Duodenal mucosa (tissue), 2 donors: ENCODE measurements around the gene CEP72.

Experiments used
- H3K27ac ChIP-seq: one replicate; pipeline ENCODE4 v1.7.0; 2013; ENCODE audit warnings: low read depth, low read length
- H3K27me3 ChIP-seq, 2 donors: one replicate each; pipeline ENCODE4 v1.7.0; 2013; ENCODE audit warnings: low read length in 2 of 2, control low read depth in 1 of 2; ENCODE audit not compliant: insufficient read depth in 2 of 2, control insufficient read depth in 1 of 2
- H3K36me3 ChIP-seq, 2 donors: one replicate each; pipeline ENCODE4 v1.7.0; 2013; ENCODE audit warnings: low read length in 2 of 2, control low read depth in 1 of 2; ENCODE audit not compliant: insufficient read depth in 2 of 2, control insufficient read depth in 1 of 2
- H3K4me1 ChIP-seq, 2 donors: one replicate each; pipeline ENCODE4 v1.7.0; 2013; ENCODE audit warnings: low read length in 2 of 2, control low read depth in 1 of 2; ENCODE audit not compliant: insufficient read depth in 2 of 2, control insufficient read depth in 1 of 2
- H3K4me3 ChIP-seq, 2 donors: one replicate each; pipeline ENCODE4 v1.7.0; 2013; ENCODE audit warnings: low read length in 2 of 2, low read depth in 1 of 2
- H3K9ac ChIP-seq, 2 donors: one replicate each; pipeline ENCODE4 v1.7.0; 2013; ENCODE audit warnings: low read length in 2 of 2, low read depth in 1 of 2
- H3K9me3 ChIP-seq, 2 donors: one replicate each; pipeline ENCODE4 v1.7.0; 2013; ENCODE audit warnings: low read length in 2 of 2, control low read depth in 1 of 2; ENCODE audit not compliant: control insufficient read depth in 1 of 2

The CEP72 gene, protein sequence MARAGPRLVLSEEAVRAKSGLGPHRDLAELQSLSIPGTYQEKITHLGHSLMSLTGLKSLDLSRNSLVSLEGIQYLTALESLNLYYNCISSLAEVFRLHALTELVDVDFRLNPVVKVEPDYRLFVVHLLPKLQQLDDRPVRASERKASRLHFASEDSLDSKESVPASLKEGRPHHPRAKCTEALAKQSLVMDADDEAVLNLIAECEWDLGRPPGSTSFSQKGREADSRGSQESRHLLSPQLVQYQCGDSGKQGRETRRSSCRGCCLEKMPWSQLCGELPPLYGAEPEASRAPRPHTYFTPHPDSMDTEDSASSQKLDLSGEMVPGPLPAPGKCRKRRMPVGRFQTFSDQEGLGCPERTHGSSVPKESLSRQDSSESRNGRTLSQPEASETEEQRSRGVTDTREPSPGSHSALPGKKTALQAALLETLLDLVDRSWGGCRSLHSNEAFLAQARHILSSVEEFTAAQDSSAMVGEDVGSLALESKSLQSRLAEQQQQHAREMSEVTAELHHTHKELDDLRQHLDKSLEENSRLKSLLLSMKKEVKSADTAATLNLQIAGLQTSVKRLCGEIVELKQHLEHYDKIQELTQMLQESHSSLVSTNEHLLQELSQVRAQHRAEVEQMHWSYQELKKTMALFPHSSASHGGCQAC

DNA sequence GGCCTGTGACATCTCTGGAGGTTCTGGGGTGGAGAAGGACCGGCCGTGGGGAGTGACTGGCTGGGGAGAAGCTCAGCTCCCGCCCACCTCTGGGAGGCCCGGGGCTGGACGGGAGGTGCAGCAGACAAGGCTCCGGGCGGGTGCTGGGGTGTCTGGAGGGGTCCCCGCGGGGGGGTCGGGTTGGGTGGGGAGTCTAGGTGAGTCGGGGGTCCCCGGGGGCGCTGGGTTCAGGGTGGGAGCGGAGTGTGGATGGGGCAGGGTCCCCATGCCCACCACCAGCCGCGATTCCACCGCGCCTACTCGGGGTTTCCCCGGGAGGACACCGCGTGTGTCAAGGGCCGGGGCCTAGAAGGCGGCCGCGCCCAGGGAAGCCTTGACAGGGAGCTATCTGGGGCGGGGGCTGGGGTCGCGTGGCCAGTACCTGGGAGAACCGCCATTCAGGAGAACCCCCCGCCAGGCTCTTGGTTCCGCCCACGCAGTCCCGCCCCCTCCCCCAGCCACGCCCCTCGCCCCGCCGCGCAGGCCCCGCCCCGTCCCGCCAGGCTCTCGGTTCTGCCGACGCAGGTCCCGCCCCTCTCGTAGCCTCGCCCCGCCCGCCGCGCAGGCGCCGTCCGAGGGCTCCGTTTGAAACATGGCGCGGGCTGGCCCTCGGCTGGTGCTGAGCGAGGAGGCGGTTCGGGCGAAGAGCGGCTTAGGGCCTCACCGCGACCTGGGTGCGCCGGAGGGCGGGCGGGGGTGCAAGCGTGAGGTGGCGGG is at the start of gene CEP72:
TSS of gene CEP72 (plus strand) at position 610 of the 756 bp plus-strand sequence. CDS start at position 632, 22 bp downstream.
- peak within 1 kb of the TSS; percentile 70 to 86 for H3K4me3 ChIP-seq
- no peaks in the 10 kb centered on the region for H3K9me3 ChIP-seq
- H3K4me1 ChIP-seq = peaks cover 18 to 24% of the 10 kb centered on the region in 2 donors
- H3K27me3 ChIP-seq = peaks cover 0 to 5% of the 10 kb centered on the region in 2 donors
- H3K9ac ChIP-seq = peak within 1 kb of the TSS; percentile 49 to 64
- peak within 1 kb of the TSS; percentile 18 for H3K27ac ChIP-seq
- no peaks in the 10 kb centered on the region for H3K36me3 ChIP-seq

DNA sequence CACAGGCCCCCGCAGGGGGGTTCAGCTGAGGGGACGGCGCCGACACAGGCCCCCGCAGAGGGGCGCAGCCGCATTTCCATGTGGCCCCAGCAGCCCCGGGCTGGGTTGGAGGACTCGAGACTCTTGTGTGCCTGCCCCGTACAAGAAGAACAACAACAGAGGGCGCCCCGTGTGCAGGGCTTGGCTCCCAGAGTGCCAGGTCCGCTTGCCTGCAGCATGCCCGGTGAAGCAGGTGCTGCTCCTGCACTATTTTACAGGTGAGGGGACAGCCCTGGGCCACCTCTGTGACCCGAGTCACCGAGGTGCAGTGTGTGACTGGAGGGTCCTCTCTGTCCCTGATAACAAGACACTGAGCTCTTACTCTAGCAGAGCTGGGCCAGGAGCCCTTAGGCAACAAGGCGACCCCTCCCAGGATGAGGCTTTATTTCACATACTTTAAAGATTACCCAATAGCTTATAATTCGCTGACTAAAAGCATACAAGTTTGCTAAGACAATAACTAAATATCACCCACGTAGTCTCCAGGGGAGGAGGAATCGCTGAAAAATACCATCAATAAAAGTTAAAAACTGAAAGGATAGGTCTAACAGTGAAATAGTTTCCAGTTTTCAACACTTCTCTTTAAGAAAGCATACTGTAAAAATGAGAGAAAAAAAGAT is 46.2 kb upstream of the CEP72 start:
- Histone ChIP-seq H3K27me3 (peaks cover 0 to 7% of the 10 kb centered on the region in 2 donors), H3K27ac (no peak overlapping the region), H3K4me1 (no peaks in the 10 kb centered on the region), H3K9me3 (no peaks in the 10 kb centered on the region), H3K36me3 (no peaks in the 10 kb centered on the region), H3K4me3 (no peak overlapping the region), H3K9ac (no peak overlapping the region)

DNA sequence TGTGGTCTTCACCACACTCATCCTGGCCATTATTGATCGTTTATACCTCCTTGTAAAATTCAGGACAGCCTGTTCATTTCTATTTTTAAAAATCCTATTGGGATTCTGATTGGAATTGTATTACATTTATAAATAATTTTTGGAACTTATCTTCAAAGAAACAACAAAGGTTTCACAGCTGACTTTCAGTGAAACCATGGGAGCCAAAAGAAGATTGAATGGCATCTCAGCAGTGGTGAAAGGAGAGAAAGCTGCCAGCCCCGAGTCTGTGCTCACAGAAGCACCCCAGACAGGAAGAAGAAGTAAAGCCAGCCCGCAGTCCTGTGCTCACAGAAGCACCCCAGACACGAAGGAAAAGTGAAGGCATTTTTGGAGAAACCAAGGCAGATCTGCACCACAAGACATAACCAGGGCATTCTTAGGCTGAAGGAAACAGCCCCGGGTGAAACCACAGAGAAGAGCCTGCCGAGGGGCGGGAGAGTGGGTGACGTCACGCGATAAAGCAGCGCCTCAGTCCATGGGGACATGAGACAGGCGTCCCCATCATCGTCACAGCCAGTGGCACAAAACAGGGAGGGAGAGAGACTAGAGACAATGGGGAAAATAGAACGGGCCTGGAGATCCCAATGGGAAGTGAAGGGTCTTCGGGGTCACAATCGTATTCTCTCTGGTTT is 45.4 kb upstream of the CEP72 start:
- H3K27me3 ChIP-seq = peaks cover 0 to 7% of the 10 kb centered on the region in 2 donors
- H3K27ac ChIP-seq = no peak overlapping the region
- H3K4me1 ChIP-seq = no peaks in the 10 kb centered on the region
- H3K4me3 ChIP-seq = no peak overlapping the region
- H3K9me3 ChIP-seq = no peaks in the 10 kb centered on the region
- no peak overlapping the region for H3K9ac ChIP-seq
- no peaks in the 10 kb centered on the region for H3K36me3 ChIP-seq

DNA sequence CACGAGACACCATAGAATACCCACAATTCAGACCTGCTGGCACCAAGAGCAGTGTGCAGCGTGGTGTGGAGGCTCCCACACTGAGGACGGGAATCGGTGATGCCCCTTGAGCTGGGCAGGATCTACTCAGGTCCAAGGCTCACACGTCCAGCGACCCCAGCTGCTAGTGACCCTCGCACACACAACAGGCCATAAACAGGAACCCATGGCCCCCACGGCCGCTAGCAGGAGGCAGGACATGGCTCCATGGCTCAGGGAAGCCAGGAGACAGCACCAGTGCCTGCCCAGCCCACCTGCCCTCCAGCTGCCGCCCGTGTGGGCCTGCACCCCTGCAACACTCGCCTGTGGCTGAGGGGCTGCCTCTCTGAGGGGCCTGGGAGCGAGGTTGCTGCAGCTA is 44.5 kb upstream of the CEP72 start:
- H3K9ac ChIP-seq = no peak overlapping the region
- H3K9me3 ChIP-seq = no peaks in the 10 kb centered on the region
- no peak overlapping the region for H3K27ac ChIP-seq
- no peak overlapping the region for H3K4me3 ChIP-seq
- H3K4me1 ChIP-seq = no peaks in the 10 kb centered on the region
- H3K36me3 ChIP-seq = no peaks in the 10 kb centered on the region
- peaks cover 0 to 7% of the 10 kb centered on the region in 2 donors for H3K27me3 ChIP-seq

DNA sequence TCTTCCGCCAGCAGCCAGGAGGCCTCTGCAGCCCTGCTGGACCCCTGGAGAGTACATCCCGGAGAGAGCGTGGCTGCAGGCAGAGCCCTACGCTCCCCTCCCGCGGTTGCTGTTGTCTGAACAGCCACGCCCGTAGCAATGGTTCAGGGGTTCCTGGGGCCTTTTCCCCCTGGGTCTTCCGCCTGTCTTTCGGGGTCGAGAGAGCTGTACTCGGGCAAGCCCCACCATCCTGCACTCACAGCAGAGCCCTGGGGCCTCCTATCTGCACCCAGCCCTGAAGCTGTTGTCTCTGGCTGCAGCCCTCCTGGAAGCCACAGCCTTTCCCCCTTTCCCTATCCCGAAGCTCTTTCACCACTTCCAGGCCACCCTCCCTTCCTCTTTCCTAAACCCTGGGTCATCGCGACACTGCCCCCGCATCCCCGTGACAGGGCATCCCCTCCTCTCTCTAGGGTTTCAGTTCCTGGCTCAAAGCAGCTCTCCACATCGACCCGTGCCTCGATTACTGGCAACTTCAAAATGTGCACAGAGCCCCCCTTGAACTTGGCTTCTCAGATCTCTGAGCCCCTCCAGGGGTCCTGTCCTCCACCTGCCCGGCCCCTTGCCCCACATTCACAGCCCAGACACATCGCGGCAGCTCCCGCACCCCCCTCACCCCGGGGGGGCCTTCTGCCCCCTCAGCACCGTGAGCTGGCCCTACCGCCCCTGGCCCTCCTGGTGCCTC is 43.9 kb upstream of the CEP72 start:
- H3K9me3 ChIP-seq = no peaks in the 10 kb centered on the region
- H3K27me3 ChIP-seq = peaks cover 0 to 7% of the 10 kb centered on the region in 2 donors
- no peaks in the 10 kb centered on the region for H3K36me3 ChIP-seq
- no peak overlapping the region for H3K9ac ChIP-seq
- H3K4me1 ChIP-seq = no peaks in the 10 kb centered on the region
- no peak overlapping the region for H3K27ac ChIP-seq
- H3K4me3 ChIP-seq = no peak overlapping the region

DNA sequence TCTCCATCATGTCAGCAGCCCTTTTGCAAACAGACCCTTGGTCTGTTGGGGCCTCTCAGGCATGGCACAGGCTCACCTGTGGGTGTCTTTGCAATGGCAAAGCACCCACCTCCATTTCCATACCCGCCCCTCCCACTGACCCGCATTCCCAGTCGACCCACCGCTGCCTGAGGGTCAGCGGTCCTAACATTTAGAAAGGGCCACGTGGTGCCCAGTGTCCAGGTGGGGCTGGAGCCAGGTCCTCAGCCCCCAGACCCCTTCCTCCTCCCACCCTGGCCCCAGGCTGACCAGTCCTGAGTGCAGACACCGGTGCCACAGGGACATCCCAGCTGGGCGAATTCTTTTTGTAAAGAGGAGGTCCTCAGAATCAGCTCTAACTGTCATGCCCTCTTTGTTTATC is 43.3 kb upstream of the CEP72 start:
- Histone ChIP-seq H3K9me3 (no peaks in the 10 kb centered on the region), H3K4me3 (no peak overlapping the region), H3K9ac (no peak overlapping the region), H3K27me3 (peaks cover 0 to 7% of the 10 kb centered on the region in 2 donors), H3K36me3 (no peaks in the 10 kb centered on the region), H3K27ac (no peak overlapping the region), H3K4me1 (no peaks in the 10 kb centered on the region)

DNA sequence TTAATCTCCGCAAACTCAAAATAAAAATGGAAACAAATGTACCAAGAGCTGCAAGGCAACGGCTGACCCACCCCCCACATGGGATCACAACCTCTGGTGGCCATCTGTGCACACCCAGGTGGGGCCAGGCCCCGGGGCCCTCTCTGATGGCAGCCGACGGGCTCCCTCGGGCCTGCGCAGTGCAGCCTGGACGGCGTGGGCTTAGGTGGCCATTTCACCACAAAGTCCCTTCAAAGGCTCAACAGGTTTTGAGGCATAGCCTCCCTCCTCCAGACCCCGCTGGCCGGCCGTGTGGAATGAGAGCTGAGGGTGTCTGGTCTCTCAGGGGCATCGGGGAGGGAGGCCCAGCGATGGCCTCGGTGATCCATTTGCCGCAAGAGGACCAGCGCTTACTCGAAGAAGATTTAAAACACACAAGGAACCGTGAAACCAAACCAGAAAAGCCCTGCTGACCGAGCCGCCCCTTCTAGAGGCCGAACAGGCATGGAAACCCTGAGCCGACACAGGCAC is 42.7 kb upstream of the CEP72 start:
- H3K4me1 ChIP-seq = no peaks in the 10 kb centered on the region
- H3K36me3 ChIP-seq = no peaks in the 10 kb centered on the region
- H3K9me3 ChIP-seq = no peaks in the 10 kb centered on the region
- peaks cover 0 to 7% of the 10 kb centered on the region in 2 donors for H3K27me3 ChIP-seq
- H3K27ac ChIP-seq = no peak overlapping the region
- H3K9ac ChIP-seq = no peak overlapping the region
- H3K4me3 ChIP-seq = no peak overlapping the region

DNA sequence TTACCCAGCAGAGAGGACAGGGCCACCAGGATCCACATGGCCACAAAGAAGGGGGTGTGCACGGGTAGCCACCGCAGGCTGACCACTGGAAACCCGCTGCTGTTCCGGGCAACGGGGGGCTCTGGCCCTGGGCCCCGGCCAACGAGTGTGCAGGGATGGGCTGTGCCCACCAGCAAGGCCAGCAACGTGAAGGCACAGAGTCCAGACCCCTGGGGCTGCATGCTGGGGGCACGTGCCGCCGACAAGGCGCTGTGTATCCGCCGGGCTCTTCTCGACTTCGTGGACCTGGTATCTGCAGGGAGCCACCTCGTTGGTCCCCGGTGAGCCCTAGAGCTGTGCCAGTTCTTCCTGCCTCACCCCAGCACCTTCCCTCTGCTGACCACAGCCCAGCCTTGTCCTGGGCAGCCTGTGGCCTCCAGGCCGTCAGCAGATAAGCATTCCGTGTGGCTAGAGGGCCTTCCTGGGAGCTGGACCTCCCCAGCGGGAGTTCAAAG is 42.2 kb upstream of the CEP72 start:
- Histone ChIP-seq H3K36me3 (no peaks in the 10 kb centered on the region), H3K27ac (no peak overlapping the region), H3K9me3 (no peaks in the 10 kb centered on the region), H3K27me3 (peaks cover 0 to 7% of the 10 kb centered on the region in 2 donors), H3K4me3 (no peak overlapping the region), H3K4me1 (no peaks in the 10 kb centered on the region), H3K9ac (no peak overlapping the region)

DNA sequence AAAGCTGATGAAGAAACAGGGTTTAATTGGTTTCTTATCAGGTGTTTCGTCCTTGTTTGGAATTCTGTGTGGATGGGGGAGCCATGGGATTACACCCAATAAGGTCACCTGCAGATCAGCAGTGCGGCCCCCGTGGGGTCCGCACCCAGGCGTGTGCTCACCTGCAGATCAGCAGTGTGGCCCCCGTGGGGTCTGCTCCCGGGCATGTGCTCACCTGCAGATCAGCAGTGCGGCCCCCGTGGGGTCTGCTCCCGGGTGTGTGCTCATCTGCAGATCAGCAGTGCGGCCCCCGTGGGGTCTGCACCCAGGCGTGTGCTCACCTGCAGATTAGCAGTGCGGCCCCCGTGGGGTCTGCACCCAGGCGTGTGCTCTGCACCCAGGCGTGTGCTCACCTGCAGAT is 41.7 kb upstream of the CEP72 start:
- Histone ChIP-seq H3K9ac (no peak overlapping the region), H3K36me3 (no peaks in the 10 kb centered on the region), H3K27me3 (peaks cover 0 to 7% of the 10 kb centered on the region in 2 donors), H3K4me1 (no peaks in the 10 kb centered on the region), H3K27ac (no peak overlapping the region), H3K9me3 (no peaks in the 10 kb centered on the region), H3K4me3 (no peak overlapping the region)
